ENCODE data around the gene MRPS18A. TPM values are rescaled to one million over a fixed set of nuclear protein-coding genes. Genes with fewer than 3 reads are reported as not detected.

Gene MRPS18A
- total and polyA plus RNA-seq, 2 donors (not counting 1 experiment from before 2014, with no cell fraction given): 39.6 to 46.3 TPM

DNA sequence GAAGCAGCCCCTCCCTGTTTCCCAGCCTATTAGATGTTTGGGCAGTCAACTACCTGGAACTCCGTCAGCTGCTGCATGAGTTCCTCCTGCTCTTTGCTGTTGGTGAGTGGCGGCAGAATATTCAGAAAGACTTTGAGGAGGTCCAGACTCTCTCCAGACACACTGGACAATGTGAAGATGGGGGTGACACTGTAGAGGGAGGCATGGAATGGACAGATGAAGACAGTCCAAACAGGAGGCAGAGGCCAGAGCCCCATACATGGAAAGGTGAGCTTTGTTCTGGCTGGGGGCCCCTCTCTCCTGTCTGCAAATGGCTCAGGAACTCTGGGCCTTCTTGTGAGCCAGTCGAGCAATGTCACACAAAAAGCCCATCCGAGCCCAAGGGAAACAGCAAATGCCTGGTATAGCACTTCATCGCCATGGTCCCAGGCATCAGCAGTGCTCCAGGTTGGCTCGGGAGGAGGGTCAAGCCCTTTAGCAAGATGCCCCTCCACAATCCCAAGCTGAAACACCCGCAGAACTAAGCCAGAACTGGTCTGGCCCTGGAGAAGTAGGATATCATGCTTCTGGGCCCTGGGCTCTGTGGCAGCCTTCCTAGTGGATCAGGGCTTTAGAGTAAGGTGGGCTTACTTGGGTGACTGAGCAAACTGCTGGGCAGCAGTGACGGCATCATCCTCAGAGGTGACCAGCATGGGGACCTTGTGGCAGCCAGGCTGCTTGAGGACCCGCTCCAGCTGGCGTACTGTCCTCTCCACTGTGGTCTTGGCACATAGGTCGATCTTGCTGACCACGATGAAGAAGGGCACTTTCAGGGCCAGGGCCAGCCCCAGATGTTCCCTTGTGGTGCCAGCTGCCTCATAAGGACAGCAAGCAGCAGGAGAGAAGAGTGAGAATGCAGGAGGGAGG is 63.5 kb downstream of the MRPS18A start:
- 97% methylated on average over 10 of the region's 12 CpGs for WGBS (ENCODE audit: insufficient coverage)
- no peak overlapping the region for H3K27ac ChIP-seq (ENCODE audit: low read length in 2 of 2)
- CTCF ChIA-PET: interaction anchor here (1.2 kb wide), 1 partner anchor 16 kb away, joined by 4 read pairs; no protein-coding TSS in a partner anchor
- H3K4me2 ChIP-seq (replicated peaks; ENCODE audit: low read depth, low read length, poor library complexity, severe bottlenecking): no peak overlapping the region
- POLR2A ChIA-PET: no interaction called here
- intact Hi-C loops (cut with micrococcal nuclease): loop anchor here (10.0 kb wide), 1 partner anchor 399 kb away; the partner anchor contains the start of gene DNPH1
- no peak for TF ChIP-seq EZH2 (IDR thresholded peaks at IDR 0.05; ENCODE audit: borderline replicate concordance, insufficient read depth, low read depth, low read length, poor library complexity, severe bottlenecking)
- TF ChIP-seq, protein P1, sequence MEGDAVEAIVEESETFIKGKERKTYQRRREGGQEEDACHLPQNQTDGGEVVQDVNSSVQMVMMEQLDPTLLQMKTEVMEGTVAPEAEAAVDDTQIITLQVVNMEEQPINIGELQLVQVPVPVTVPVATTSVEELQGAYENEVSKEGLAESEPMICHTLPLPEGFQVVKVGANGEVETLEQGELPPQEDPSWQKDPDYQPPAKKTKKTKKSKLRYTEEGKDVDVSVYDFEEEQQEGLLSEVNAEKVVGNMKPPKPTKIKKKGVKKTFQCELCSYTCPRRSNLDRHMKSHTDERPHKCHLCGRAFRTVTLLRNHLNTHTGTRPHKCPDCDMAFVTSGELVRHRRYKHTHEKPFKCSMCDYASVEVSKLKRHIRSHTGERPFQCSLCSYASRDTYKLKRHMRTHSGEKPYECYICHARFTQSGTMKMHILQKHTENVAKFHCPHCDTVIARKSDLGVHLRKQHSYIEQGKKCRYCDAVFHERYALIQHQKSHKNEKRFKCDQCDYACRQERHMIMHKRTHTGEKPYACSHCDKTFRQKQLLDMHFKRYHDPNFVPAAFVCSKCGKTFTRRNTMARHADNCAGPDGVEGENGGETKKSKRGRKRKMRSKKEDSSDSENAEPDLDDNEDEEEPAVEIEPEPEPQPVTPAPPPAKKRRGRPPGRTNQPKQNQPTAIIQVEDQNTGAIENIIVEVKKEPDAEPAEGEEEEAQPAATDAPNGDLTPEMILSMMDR (IDR thresholded peaks at IDR 0.05): no peak
- H3K27me3 Mint-ChIP-seq: no peaks in the 10 kb centered on the region
- H3K4me3 ChIP-seq (ENCODE audit: control extremely low read depth in 1 of 5, extremely low read depth in 1 of 5, insufficient read depth in 1 of 5, low read depth in 2 of 5, low read length in 4 of 5): no peak overlapping the region
- DNase-seq (no peak), ATAC-seq (ENCODE audit: low read depth) (no peak)
- peaks cover 25% of the 10 kb centered on the region for H3K4me1 Mint-ChIP-seq
- no peak overlapping the region for H2AFZ ChIP-seq (ENCODE audit: insufficient read depth, low read depth, low read length, poor library complexity, severe bottlenecking)
- peaks cover 18 to 23% of the 10 kb centered on the region in 2 donors for H3K4me1 ChIP-seq (ENCODE audit: control insufficient read depth in 2 of 2, insufficient read depth in 2 of 2, low read length in 2 of 2)
- no peak overlapping the region for H3K4me3 Mint-ChIP-seq
- no peaks in the 10 kb centered on the region for H3K27me3 ChIP-seq (replicated peaks in 1 of 4; ENCODE audit: control extremely low read depth in 1 of 4, control insufficient read depth in 3 of 4, insufficient read depth in 4 of 4, low read length in 3 of 4)
- H4K20me1 ChIP-seq (ENCODE audit: control insufficient read depth, insufficient read depth, low read length, poor library complexity, severe bottlenecking): peaks cover 3% of the 10 kb centered on the region
- H3K9me3 Mint-ChIP-seq (ENCODE audit: insufficient read depth): no peaks in the 10 kb centered on the region
- no peak overlapping the region for H3K27ac Mint-ChIP-seq
- peaks cover 25% of the 10 kb centered on the region for H3K79me2 ChIP-seq (ENCODE audit: control insufficient read depth, insufficient read depth, low read length)
- no peak overlapping the region for H3K9ac ChIP-seq (ENCODE audit: low read length)
- peaks cover 0 to 65% of the 10 kb centered on the region in 2 experiments for H3K36me3 ChIP-seq (replicated peaks in 1 of 2; ENCODE audit: control extremely low read depth in 1 of 2, control insufficient read depth in 1 of 2, extremely low read depth in 1 of 2, insufficient read depth in 2 of 2, low read length in 1 of 2)
- peaks cover 0 to 3% (median 0%) of the 10 kb centered on the region in 3 donors for H3K9me3 ChIP-seq (ENCODE audit: control extremely low read depth in 1 of 3, control insufficient read depth in 2 of 3, insufficient read depth in 1 of 3, low read length in 2 of 3)

DNA sequence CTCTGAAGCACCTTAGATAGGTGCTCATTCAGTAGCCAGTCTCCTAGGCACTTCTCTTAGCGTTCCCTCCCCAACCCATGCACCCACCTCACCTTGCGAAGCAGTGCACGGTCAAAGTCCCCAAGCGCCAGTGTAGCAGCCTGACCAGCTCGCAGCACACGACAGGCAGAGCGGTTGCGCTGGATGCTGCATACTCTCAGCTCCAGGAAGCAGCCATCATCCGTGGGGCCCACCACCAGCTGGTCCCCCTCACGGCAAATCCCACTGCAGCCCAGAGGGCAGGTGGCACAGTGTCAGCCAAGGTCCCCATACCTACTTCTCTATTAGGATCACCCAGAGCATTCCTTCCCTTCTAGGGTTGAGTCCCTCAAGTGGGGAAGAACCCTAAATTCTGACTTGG is 65.0 kb downstream of the MRPS18A start:
- Histone ChIP-seq H4K20me1 (ENCODE audit: control insufficient read depth, insufficient read depth, low read length, poor library complexity, severe bottlenecking) (peaks cover 3% of the 10 kb centered on the region), H3K79me2 (ENCODE audit: control insufficient read depth, insufficient read depth, low read length) (peaks cover 12% of the 10 kb centered on the region), H3K4me2 (replicated peaks; ENCODE audit: low read depth, low read length, poor library complexity, severe bottlenecking) (no peak overlapping the region), H3K9ac (ENCODE audit: low read length) (no peak overlapping the region), H3K36me3 (replicated peaks in 1 of 2; ENCODE audit: control extremely low read depth in 1 of 2, control insufficient read depth in 1 of 2, extremely low read depth in 1 of 2, insufficient read depth in 2 of 2, low read length in 1 of 2) (peaks cover 0 to 65% of the 10 kb centered on the region in 2 experiments), H3K27me3 (replicated peaks in 1 of 4; ENCODE audit: control extremely low read depth in 1 of 4, control insufficient read depth in 3 of 4, insufficient read depth in 4 of 4, low read length in 3 of 4) (no peaks in the 10 kb centered on the region), H3K27ac (ENCODE audit: low read length in 2 of 2) (no peak overlapping the region), H3K4me1 (ENCODE audit: control insufficient read depth in 2 of 2, insufficient read depth in 2 of 2, low read length in 2 of 2) (peaks cover 12 to 13% of the 10 kb centered on the region in 2 donors), H3K4me3 (ENCODE audit: control extremely low read depth in 1 of 5, extremely low read depth in 1 of 5, insufficient read depth in 1 of 5, low read depth in 2 of 5, low read length in 4 of 5) (no peak overlapping the region), H3K9me3 (ENCODE audit: control extremely low read depth in 1 of 3, control insufficient read depth in 2 of 3, insufficient read depth in 1 of 3, low read length in 2 of 3) (no peaks in the 10 kb centered on the region), H2AFZ (ENCODE audit: insufficient read depth, low read depth, low read length, poor library complexity, severe bottlenecking) (no peak overlapping the region)
- WGBS (ENCODE audit: insufficient coverage): 97% methylated on average over 10 of the region's 10 CpGs
- no peaks in the 10 kb centered on the region for H3K27me3 Mint-ChIP-seq
- H3K4me1 Mint-ChIP-seq: peaks cover 14% of the 10 kb centered on the region
- DNase-seq: no peak
- H3K4me3 Mint-ChIP-seq: no peak overlapping the region
- ChIA-PET POLR2A (no interaction called here), CTCF (interaction anchor here (0.6 kb wide), 1 partner anchor 259 kb away, joined by 3 read pairs; no protein-coding TSS in a partner anchor)
- intact Hi-C loops (cut with micrococcal nuclease): loop anchor here (10.0 kb wide), 1 partner anchor 398 kb away; the partner anchor contains the start of gene DNPH1
- TF ChIP-seq, protein P1 (IDR thresholded peaks at IDR 0.05): no peak
- no peak for TF ChIP-seq EZH2 (IDR thresholded peaks at IDR 0.05; ENCODE audit: borderline replicate concordance, insufficient read depth, low read depth, low read length, poor library complexity, severe bottlenecking)
- no peaks in the 10 kb centered on the region for H3K9me3 Mint-ChIP-seq (ENCODE audit: insufficient read depth)
- no peak for ATAC-seq (ENCODE audit: low read depth)
- no peak overlapping the region for H3K27ac Mint-ChIP-seq

Measured in B cell (primary cell).